CD4-positive, alpha-beta T cell treated with Interleukin-15 for 1 hour (primary cell): ENCODE data around the gene ZNF646.
A peak's percentile ranks its signal among the peaks of the same experiment; 100 is the strongest.
"Not testable (repeated sequence)": the region's sequence is repeated elsewhere in the genome, so short reads cannot be mapped to it uniquely, and the experiment has no call there.

ENCODE experiments used
- DNase-seq: peaks from one replicate; pipeline ENCODE4 v3.0.0-alpha.2; 2020

The ZNF646 gene

DNA sequence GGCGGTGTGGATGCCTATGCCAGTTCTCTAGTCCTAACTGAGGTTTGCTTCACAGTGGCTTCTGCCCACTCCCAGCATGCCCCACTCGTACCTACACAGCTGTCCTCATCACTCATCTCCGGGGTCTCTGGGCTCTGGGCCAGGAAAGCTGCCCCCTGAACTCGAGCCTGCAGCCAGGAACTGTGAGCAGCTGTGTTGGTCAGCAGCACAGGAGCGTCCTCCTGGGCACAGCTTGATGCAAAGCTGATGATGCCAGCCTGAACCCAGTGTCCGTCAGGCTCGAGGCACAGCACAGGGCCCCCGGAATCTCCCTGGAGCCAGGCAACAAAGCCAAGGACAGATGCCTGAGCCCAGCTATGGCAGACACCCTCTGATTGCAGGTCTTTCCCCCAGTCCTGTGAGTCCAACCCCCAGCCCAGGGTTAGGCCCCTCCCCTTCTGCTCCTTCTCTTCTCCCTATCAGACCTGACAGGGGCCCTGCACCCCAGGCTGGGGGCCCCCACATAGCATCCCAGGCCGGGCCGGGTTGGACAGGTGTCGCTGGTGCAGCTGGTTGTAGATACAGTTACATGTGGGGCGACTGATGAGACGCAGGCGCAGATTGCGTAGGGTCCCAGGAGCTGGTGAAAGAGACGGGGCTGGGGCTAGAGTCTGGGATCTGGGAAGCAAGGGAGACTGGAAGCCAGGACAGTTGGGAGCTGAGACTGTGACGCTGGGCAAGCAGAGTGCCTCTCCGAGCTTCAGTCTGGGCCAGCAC lies 11.8 kb downstream of the ZNF646 start:
- DNase-seq, result no peak

- no peak for DNase-seq
Observed at GRCh38 chr16:31086629-31086906, 12.3 kb downstream of the ZNF646 start.

- no peak for DNase-seq
Observed at GRCh38 chr16:31087481-31087880, 13.3 kb downstream of the ZNF646 start.

DNA sequence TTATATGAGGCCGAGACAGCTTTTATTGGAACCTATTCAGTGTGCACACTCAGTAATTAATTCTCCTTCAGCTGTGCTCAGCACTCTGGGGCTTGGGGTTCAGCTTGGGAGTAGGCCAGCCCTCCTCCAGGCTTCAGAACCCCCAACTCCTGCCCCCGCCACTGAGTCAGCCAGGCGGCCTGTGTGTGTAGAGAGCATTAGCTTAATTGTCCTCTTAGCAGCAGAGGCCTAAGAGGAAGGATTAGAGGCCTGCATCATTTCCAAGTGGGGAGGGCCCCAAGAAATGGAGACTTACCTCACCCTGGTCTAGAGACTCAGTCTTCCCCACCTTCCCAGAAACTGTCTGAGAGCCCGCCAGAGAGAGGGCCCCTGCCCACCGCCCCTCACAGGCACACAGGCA lies 13.7 kb downstream of the ZNF646 start:
- DNase-seq, result no peak

DNA sequence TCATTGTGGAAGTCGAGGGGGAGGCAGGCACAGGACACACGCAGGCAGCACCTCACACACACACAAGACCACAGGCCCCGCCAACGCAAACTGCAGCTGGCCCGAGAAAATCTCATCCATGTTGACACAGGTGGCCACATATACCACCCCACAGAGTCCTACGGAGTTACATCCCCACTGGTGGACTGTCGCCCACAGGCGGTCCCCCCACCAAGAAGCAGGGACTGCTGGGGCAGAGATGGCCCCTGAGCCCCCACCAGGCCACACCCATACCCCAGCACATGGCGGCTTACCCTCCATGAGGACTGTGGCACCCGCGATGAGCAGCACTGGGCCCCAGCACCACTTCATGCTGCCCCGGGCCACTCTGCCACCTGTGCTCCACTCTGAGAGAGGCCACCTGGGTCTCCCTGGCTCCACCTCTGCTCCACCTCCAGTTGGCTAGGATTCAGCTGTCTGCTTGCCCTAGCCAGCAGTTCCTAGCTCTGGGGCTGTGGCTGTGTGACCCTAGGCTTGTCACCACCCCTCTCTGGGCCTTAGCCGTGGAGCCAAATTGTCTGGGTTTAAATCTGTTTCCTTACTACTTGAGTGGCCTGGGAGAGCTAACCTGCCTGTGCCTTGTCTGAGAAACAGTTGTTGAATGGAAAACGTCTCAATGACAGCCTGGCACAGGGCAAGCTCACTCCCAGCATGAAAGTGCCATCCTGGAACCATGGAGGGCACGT lies 14.4 kb downstream of the ZNF646 start, which contains the start of gene PRSS53:
TSS of gene PRSS53 (minus strand) at position 485 of the 725 bp plus-strand sequence. CDS start at position 351, 134 bp downstream.
- no peak for DNase-seq

- DNase-seq, result no peak
Observed at GRCh38 chr16:31089199-31089598, 15.0 kb downstream of the ZNF646 start.

GRCh38 chr16:31090540-31090939 lies 16.3 kb downstream of the ZNF646 start:
- no peak for DNase-seq

- no peak for DNase-seq
Observed at GRCh38 chr16:31092330-31092729, 18.1 kb downstream of the ZNF646 start.

GRCh38 chr16:31093132-31093703 lies 19.0 kb downstream of the ZNF646 start:
- no peak for DNase-seq

- DNase-seq, result no peak
Observed at GRCh38 chr16:31094088-31094423, 19.8 kb downstream of the ZNF646 start.

GRCh38 chr16:31094424-31095120 lies 20.4 kb downstream of the ZNF646 start, which contains the start of gene VKORC1:
Gene VKORC1, minus strand, starts transcription at chr16:31094797. Its CDS starts 68 bp downstream, at chr16:31094729.
- DNase-seq, result peak; percentile 87

DNA sequence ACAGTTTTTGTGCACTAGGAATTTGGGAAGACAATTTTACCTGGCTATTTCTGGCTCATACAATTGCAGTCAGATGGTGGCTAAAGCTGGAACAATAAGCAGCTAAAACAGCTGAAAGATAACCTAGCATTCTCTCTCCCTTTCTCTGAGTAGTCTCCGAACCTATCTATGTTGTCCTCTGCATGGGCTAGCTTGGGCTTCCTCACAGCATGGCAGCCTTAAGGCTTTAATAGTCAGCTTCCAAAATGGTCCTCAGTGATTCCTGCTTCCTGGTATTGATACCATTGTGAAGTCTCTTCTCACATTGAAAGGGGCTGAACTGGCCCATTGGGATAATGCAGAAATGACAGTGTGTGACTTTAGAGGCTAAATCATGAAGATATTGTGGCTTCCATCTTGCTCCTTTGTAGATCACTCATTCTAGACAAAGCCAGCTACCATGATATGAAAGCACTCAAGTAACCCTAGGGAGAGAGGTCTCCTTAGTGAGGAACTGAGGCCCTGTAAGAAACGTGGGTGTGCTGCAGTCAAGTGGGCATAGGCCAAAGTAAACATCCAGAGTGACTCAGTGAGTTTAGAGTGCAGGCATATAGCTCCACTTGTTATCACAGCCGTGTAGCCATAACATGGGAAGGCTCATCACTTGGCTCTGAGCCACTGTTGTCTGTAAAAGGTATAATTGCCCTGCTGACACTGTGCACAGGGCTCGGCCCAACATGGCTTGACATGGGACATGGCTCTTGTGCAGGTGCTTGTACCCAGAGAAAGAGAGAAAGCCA lies 25.8 kb downstream of the ZNF646 start:
- DNase-seq, result no peak

DNA sequence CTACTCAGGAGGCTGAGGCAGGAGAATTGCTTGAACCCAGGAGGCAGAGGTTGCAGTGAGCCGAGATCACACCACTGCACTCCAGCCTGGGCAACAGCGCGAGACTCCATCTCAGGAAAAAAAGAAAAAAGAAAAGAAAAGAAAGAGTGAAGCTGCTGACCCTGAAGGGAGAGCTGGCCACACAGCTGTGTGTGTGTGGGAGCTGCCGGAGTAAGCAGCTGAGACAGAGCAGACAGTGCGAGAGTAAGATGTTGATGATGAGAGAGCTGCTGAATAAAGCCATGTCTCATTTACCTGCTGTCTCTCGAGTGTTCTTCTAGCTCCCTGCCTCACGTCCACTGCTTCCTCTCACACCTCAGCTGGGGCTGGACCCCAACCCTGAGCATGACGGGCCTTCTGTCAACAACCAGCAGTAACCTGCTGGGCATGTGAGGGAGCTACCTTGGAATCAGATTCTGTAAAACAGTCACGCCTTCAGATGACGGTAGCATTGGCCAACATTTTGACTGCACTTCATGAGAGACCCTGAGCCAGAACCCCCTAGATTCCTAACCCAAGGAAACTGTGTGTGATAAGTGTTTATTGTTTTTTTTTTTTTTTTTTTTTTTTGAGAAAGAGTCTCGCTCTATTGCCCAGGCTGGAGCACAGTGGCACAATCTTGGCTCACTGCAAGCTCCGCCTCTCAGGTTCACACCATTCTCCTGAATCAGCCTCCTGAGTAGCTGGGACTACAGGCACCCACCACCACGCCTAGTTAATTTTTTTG lies 26.8 kb downstream of the ZNF646 start:
- DNase-seq, result not testable (repeated sequence)

- DNase-seq, result peak; percentile 83
Observed at GRCh38 chr16:31105677-31106213, 31.5 kb downstream of the ZNF646 start.

DNA sequence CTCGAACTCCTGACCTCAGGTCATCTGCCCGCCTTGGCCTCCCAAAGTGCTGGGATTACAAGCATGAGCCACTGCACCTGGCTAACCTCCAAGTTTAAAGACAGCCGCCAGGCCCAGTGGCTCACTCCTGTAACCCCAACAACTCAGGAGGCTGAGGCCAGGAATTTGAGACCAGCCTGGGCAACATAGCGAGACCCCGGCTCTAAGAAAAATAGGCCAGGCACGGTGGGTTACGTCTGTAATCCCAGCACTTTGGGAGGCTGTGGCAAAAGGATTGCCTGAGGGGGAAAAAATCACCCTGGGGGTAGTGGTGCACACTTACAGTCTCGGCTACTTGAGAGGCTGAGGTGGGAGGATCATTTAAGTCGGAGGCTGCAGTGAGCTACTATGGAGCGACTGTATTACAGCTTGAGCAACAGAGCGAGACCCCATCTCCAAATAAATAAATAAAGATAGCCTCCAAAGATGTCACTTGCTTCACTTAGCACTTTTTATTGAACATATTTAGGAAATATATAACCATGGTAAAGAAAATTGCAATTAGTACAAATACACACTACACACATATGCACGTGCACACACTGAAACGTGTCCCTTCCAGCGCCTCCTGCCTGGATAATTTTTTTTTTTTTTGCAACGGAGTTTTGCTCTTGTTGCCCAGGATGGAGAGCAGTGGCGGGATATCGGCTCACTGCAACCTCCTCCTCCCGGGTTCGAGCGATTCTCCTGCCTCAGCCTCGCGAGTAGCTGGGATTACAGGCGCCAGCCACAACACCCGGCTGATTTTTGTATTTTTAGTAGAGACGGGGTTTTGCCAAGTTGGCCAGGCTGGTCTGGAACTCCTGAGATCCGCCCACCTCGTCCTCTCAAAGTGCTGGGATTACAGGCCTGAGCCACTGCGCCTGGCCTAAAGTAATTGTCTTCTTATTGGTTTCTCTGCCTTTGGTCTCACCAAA lies 32.6 kb downstream of the ZNF646 start:
- DNase-seq, result no peak

DNA sequence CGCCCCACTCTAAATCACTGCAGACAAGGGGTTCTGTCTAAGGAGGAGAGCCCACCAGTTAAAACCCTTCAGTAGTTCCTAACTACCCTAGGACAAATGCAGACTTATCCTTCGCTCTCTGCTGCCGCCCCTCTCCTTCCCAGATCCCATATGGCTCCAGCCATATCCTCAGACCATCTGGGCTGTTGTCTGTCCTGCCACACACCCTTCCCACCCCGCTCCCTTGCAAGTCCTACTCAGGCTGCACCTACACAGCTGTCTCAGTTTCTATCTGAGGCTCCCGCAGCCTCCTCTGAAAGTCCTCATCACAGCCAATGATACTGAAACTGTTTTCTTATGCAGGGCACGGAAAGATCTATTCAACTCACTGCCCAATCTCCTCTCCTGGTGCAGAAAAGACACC lies 33.2 kb downstream of the ZNF646 start:
- no peak for DNase-seq

DNA sequence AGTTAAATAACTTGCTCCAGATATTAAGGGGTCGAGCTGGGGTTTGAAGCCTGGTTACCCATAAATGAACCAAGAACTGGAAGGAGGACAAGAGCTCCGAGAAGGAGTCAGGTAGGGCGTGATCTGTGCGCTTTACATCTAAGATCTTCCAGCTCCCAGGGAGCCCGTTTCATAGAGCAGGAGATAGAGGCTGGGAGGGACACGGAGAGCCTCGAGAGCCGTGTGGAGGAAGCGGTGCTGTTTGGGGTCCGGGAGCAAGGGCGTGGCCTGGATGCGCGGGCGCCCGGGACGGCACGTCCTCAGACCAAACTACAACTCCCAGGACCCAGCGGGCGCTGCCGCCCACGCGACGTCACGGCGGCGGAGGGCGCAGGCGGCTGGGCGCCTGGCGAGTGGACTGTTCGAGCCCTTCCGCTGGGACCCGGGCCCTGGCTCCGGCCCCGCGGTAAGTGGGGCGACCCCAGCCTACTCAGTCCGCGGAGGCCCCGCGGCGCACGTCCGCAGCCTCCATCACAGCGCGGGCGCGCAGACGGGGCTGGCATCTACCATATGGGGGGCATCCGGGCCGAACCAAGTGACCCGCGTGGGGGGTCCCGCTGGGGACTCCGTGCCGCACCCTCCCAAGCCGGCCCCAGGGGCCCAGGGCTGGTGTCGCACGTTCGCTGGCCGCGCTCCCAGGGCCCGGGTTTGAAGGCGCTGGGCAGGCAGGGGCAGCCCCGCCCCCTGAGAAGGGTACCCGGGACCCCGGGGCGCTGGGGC lies 34.0 kb downstream of the ZNF646 start, which contains the start of gene BCKDK:
TSS of gene BCKDK (plus strand) at position 352 of the 759 bp plus-strand sequence. CDS start 838 bp downstream, outside the sequence.
- DNase-seq, result peak; percentile 62

- DNase-seq, result no peak
Observed at GRCh38 chr16:31108794-31109558, 34.8 kb downstream of the ZNF646 start.

DNA sequence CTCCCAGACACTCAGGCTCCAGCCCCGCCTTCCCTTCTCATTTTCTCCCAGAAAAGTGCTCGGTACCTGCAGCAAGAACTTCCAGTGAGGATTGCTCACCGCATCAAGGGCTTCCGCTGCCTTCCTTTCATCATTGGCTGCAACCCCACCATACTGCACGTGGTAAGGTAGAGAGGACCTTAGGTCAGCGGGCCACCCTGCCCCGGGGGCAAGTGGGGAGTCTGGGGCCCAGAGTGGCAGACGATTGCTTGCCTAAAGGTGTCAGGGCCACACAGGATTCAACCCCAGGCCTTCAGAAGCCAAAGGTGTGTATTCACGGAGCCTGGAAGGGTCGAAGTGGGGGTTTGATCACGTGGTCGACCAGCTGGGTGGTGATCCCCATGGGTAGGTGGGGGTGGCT lies 35.4 kb downstream of the ZNF646 start:
- no peak for DNase-seq
